Stimulated activated CD4-positive, alpha-beta T cell treated with anti-CD3 and anti-CD28 coated beads, Interleukin-12 subunit alpha, Interleukin-12 subunit beta, amount 100 ng/mL, for 4 hours (primary cell): ENCODE results near the gene GRIK2.
"Not testable (repeated sequence)": the region's sequence is repeated elsewhere in the genome, so short reads cannot be mapped to it uniquely, and the experiment has no call there.

ENCODE experiments used
- DNase-seq: peaks from one replicate; pipeline ENCODE4 v3.0.0-alpha.2; 2020

GRIK2 gene

DNA sequence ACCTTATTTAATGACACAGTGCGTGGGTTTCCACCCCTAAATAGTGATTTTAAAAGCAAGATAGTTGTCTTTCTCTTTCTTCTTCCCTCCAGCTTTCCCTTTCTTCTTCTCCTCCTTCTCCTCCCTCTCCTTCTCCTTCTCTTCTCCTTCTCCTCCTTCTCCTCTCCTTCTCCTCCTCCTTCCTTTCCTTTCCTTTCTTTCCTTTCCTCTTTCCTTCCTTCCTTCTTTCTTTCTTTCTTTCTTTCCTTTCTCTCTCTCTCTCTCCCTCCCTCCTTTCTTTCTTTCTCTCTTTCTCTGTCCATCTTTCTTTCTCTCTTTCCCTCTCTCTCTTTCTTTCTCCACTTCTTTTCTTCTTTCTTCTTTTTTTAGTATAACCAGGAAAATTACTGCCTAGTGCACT is 670.6 kb downstream of the GRIK2 start:
- no peak for DNase-seq

DNA sequence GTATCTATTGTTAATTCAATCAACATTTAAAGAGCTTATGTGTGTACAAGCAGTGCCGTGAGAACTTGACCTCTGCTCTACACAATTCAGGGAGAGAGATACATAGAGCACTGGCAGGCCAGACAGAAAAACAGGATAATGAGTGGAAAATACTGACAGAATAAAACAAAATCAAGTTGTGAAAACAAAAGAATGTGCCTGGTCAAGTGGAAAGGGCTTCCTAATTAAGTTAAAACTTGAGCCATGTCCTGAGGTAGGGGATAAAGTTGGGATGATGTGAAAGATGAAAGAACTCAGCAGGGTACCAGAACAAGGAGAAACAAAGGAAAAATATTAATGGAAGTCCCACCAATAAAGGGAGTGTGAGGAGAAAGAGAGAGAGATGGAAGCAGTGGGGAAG is 672.8 kb downstream of the GRIK2 start:
- no peak for DNase-seq

DNA sequence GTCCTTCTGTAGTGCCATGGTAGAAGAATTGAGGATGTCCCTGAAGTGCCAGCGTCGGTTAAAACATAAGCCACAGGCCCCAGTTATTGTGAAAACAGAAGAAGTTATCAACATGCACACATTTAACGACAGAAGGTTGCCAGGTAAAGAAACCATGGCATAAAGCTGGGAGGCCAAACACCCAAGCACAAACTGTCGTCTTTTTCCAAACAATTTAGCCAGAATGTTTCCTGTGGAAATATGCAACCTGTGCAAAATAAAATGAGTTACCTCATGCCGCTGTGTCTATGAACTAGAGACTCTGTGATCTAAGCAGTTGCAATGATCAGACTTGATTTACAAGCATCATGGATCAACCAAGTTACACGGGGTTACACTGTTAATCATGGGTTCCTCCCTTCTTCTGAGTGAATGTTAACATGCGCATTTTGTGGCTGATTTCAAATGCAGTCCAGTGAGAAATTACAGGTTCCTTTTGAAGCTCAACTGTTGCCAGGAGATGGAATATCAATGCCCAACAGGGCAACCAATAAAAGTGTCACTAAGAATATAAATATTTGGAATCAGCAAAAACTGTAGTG is 674.9 kb downstream of the GRIK2 start:
- no peak for DNase-seq

DNA sequence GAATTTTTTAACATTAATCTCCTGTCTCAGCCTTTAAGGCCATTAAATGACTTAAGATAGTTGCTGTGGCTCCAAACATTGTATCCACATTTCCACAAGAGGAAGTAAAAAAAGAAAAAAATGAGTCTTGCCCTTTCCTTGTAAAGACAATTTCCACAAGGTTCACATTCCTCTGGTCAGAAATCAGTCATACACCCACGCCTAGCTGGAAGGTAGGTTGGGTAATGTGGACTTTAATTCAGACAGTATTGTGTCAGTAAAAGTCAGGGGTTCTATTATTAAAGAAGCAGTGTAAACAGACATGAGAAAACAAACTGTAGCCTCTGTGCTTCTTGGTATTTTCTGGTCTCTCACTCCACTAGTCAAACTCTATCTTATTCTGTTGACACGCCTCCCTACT is 682.0 kb downstream of the GRIK2 start:
- no peak for DNase-seq

DNA sequence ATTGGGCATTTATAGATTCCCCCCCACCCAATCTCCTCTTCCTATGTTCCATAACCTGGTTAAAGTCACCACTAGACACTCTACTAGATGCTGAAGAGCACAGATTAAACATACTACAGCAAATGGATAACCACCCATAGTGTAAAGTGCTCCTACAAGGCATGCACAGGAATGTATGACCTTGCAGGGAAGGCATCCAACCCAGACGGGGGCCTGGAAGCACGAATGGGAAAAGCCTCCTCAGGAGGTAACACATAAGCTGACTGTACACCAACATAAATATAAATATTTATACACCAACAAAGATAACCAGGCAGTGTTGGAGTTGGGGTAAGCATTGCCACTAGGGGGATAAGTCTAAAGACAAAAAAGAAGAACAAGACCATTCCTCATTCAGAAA is 691.7 kb downstream of the GRIK2 start:
- DNase-seq, result no peak

GRCh38 chr6:102088160-102088559 is 694.7 kb downstream of the GRIK2 start:
- DNase-seq, result not testable (repeated sequence)

DNA sequence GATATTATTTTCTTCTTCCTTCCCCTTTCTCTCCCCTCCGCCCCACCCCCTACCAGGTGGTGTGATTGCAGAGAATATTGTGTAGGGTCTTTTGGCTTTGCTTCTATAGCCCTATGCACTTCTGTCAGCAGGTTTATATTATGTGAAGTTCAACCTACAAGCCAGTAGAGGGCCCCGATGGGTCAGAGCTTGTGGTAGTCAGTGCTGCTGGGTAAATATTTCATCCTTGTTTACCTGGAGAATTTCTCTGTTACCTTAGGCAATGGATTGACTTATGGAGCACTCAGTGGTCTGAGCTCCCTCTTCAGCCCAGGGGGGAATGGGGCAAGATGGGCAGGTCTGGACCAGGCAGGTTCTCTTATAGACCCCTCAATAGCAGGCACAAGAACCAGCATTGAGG is 720.9 kb downstream of the GRIK2 start:
- DNase-seq, result no peak

GRCh38 chr6:102115911-102116310 is 722.4 kb downstream of the GRIK2 start:
- DNase-seq, result no peak

DNA sequence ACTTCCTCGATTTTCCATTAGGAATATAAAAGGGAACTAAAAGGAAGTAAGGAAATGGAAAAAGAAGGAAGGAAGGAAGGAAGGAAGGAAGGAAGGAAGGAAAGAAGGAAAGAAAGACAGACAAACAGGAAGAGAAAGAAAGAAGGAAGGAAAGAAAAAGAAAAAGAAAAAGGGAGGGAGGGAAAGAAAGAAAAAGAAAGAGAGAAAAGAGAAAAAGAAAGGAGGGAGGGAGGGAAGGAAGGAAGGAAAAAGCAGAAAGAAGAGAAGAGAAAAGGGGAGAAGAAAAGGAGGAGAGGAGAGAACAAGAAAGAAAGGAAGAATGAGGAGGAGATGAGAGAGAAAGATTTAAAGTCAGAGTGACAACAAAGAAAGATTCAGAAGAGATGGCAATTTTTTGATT is 724.5 kb downstream of the GRIK2 start:
- no peak for DNase-seq
